ENCODE data around the gene MKNK1.
A peak's percentile ranks its signal among the peaks of the same experiment; 100 is the strongest.

MKNK1 gene

GRCh38 chr1:46615088-46615487 lies 11.0 kb upstream of the MKNK1 start:
- no peak for DNase-seq (ENCODE audit: low read depth in 2 of 2)
- TF ChIP-seq CTCF (IDR thresholded peaks at IDR 0.05; ENCODE audit: low read depth, low read length) = no peak
- H3K4me3 ChIP-seq (replicated peaks in 1 of 2; ENCODE audit: low read depth in 2 of 2, low read length in 2 of 2) = no peak overlapping the region

- no peak overlapping the region for H3K4me3 ChIP-seq (replicated peaks in 1 of 2; ENCODE audit: low read depth in 2 of 2, low read length in 2 of 2)
- TF ChIP-seq CTCF (IDR thresholded peaks at IDR 0.05; ENCODE audit: low read depth, low read length) = no peak
- DNase-seq (ENCODE audit: low read depth in 2 of 2) = no peak
Observed at GRCh38 chr1:46614604-46614984, 10.5 kb upstream of the MKNK1 start.

- no peak for TF ChIP-seq CTCF (IDR thresholded peaks at IDR 0.05; ENCODE audit: low read depth, low read length)
- H3K4me3 ChIP-seq (replicated peaks in 1 of 2; ENCODE audit: low read depth in 2 of 2, low read length in 2 of 2) = no peak overlapping the region
- DNase-seq (ENCODE audit: low read depth in 2 of 2) = peak; percentile 72 to 87
Observed at GRCh38 chr1:46613661-46614603, 9.9 kb upstream of the MKNK1 start.

- H3K4me3 ChIP-seq (replicated peaks in 1 of 2; ENCODE audit: low read depth in 2 of 2, low read length in 2 of 2) = no peak overlapping the region
- TF ChIP-seq CTCF (IDR thresholded peaks at IDR 0.05; ENCODE audit: low read depth, low read length) = no peak
- no peak for DNase-seq (ENCODE audit: low read depth in 2 of 2)
Observed at GRCh38 chr1:46612937-46613660, 9.0 kb upstream of the MKNK1 start.

- peak in 1 of 2 donors; percentile 13 for DNase-seq (ENCODE audit: low read depth in 2 of 2)
- TF ChIP-seq CTCF (IDR thresholded peaks at IDR 0.05; ENCODE audit: low read depth, low read length) = no peak
- H3K4me3 ChIP-seq (replicated peaks in 1 of 2; ENCODE audit: low read depth in 2 of 2, low read length in 2 of 2) = no peak overlapping the region
Observed at GRCh38 chr1:46611691-46612221, 7.7 kb upstream of the MKNK1 start.

- no peak for TF ChIP-seq CTCF (IDR thresholded peaks at IDR 0.05; ENCODE audit: low read depth, low read length)
- H3K4me3 ChIP-seq (replicated peaks in 1 of 2; ENCODE audit: low read depth in 2 of 2, low read length in 2 of 2) = no peak overlapping the region
Observed at GRCh38 chr1:46607345-46608130, 3.5 kb upstream of the MKNK1 start.

More at GRCh38 chr1:46607345-46608130, 3.5 kb upstream of the MKNK1 start:
- no peak for DNase-seq (ENCODE audit: low read depth in 2 of 2)
